ENCODE results near the gene VPS39.

The VPS39 gene, protein sequence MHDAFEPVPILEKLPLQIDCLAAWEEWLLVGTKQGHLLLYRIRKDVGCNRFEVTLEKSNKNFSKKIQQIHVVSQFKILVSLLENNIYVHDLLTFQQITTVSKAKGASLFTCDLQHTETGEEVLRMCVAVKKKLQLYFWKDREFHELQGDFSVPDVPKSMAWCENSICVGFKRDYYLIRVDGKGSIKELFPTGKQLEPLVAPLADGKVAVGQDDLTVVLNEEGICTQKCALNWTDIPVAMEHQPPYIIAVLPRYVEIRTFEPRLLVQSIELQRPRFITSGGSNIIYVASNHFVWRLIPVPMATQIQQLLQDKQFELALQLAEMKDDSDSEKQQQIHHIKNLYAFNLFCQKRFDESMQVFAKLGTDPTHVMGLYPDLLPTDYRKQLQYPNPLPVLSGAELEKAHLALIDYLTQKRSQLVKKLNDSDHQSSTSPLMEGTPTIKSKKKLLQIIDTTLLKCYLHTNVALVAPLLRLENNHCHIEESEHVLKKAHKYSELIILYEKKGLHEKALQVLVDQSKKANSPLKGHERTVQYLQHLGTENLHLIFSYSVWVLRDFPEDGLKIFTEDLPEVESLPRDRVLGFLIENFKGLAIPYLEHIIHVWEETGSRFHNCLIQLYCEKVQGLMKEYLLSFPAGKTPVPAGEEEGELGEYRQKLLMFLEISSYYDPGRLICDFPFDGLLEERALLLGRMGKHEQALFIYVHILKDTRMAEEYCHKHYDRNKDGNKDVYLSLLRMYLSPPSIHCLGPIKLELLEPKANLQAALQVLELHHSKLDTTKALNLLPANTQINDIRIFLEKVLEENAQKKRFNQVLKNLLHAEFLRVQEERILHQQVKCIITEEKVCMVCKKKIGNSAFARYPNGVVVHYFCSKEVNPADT

DNA sequence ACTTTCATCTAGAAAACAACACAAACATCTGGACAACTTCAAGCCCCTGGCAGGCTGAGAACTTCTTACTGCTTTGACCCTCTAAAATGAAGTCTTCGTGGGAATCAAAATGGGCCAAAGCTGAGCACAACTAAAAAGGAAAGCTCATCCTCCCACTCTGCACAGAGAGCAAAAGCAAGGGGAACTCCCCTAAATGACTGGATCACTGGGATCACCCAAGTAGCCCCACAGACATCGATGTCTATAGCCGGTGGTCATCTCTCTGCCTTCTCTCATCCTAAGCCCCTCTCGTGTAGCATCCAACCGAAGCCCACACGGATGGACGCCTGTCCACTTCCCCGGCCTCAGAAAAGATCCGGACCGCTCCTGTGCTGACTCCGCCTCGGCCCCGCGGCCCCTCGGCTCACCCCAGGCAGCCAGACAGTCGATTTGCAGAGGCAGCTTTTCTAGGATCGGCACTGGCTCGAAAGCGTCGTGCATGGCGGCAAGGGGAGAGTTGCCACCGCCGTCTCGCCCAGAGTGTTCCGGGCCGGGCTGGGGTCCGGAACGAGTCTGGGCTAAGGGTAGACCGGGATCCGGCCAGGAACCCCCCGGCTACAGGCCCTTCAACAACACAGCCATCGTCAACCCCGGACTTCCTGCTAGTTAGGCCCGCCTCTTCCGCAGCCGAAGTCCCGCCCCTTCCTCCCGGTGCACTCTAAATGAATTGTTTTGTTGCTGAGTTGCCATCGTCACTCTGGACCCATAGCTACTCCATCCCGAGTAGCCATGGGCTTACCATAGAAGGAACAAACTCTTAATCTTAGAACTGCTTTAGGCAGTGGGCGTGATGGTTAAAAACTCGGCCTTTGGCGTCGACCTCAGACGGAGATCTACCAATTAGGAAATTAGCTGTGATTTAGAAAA is at the start of gene VPS39:
TSS of gene VPS39 (minus strand) at position 631 of the 906 bp plus-strand sequence. CDS start at position 480, 151 bp downstream.
- no peak for TF ChIP-seq ZFX (IDR thresholded peaks at IDR 0.05; ENCODE audit: borderline replicate concordance)
- TF ChIP-seq, protein P1, sequence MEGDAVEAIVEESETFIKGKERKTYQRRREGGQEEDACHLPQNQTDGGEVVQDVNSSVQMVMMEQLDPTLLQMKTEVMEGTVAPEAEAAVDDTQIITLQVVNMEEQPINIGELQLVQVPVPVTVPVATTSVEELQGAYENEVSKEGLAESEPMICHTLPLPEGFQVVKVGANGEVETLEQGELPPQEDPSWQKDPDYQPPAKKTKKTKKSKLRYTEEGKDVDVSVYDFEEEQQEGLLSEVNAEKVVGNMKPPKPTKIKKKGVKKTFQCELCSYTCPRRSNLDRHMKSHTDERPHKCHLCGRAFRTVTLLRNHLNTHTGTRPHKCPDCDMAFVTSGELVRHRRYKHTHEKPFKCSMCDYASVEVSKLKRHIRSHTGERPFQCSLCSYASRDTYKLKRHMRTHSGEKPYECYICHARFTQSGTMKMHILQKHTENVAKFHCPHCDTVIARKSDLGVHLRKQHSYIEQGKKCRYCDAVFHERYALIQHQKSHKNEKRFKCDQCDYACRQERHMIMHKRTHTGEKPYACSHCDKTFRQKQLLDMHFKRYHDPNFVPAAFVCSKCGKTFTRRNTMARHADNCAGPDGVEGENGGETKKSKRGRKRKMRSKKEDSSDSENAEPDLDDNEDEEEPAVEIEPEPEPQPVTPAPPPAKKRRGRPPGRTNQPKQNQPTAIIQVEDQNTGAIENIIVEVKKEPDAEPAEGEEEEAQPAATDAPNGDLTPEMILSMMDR (IDR thresholded peaks at IDR 0.05) = no peak
- peak within 1 kb of the TSS; percentile 51 for H3K27ac ChIP-seq

DNA sequence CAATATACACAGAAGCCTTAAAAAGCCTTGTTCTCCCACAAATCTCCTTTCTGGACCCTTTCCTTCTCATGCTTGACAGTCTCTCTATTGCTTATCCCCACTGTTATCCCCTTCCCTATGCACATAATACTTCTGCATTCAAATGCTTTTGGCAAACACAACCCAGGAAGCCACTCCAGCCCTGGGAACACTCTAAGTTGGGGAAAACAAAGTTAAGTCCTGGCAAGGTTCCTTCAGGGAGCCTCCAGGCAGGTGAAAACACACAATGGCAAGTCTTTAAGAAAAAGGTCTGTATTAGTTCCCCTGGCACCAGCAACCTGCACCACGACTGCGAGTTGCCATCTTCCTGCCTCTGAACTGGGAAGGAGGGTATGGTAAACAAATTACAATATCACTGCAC is 45.2 kb upstream of the VPS39 start:
- TF ChIP-seq, protein P1 (IDR thresholded peaks at IDR 0.05) = no peak
- H3K27ac ChIP-seq = no peak overlapping the region

DNA sequence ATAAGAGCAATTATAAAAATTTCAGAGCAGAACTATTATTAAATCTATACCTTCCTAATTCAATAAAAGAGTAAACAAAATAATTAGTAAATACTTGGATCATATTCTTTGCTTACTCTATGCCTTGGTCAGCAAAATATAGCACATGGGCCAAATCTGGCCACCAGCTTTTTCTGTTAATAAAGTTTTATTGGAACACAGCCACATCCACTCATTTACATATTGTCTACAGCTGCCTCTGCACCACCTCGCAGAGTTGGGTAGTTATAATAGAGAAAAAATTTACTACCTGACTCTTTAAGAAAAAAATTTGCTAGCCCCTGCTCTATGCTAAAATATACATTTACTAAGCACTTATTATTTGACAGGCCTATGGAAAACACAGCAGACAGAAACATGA is 32.7 kb upstream of the VPS39 start:
- TF ChIP-seq, protein P1 (IDR thresholded peaks at IDR 0.05) = no peak
- H3K27ac ChIP-seq = no peak overlapping the region

DNA sequence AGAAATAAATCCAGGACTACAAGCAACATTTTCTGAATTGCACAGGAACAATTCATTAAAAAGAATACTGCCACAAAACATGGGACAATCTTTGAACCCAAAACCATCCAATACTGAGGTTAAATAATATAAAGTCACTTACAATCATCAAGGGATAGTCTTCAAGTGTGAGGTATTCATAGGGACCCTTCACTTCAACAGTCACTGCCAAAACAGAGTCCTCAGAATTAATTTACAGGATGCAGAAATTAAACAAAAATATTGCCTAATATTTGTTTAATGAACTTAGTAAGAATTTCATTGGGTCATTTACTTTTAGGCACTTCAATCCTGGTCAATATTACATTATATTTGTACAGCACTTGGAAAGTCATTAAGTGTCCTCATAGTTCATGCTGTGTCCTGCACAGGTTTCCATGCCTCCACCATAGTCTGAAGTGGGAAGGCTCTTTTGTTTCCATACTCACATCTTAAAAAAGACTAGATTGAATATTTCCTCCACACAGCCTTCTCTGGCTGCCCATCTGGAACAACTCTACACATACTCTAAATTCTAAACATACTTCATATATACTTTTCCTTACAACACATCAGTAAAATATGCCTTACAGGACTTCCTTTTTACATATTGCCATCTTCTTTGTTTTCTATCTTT is 31.6 kb upstream of the VPS39 start:
- TF ChIP-seq, protein P1 (IDR thresholded peaks at IDR 0.05) = no peak
- TF ChIP-seq ZFX (IDR thresholded peaks at IDR 0.05; ENCODE audit: borderline replicate concordance) = no peak
- no peak overlapping the region for H3K27ac ChIP-seq

DNA sequence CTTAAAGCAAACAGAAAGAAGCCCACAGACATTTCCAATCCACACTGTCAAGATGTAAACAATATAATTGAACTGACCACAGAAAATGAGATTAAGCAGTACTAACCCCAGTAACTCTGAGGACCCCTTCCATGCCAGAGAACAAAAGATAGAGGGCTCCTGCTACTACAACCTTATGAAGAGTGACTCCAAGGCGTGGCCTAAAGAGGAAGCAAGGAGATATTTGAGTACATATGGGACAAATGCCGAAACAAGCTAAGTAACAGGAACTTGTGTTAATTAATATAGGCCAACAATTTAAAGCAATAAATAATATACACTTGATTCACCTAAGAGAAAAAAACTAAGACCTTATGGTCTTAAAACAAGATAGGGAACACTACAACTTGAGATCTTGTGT is 25.0 kb upstream of the VPS39 start:
- TF ChIP-seq, protein P1 (IDR thresholded peaks at IDR 0.05) = no peak
- no peak for TF ChIP-seq ZFX (IDR thresholded peaks at IDR 0.05; ENCODE audit: borderline replicate concordance)
- H3K27ac ChIP-seq = no peak overlapping the region

DNA sequence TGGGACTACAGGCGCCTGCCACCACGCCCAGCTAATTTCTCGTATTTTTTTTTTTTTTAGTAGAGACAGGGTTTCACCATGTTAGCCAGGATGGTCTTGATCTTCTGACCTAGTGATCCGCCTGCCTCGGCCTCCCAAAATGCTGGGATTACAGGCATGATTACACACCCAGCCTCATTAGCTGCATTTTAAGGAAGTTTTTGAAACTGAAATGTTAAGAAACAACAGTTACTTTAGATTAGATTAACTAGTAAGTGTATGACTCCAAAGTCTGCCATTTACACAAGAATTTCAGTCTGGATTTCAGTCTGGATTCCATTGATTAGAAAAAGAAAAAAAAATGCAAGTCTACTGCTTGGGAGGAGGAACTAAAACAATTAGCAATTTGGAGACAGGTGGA is 24.5 kb upstream of the VPS39 start:
- TF ChIP-seq, protein P1 (IDR thresholded peaks at IDR 0.05) = no peak
- no peak for TF ChIP-seq ZFX (IDR thresholded peaks at IDR 0.05; ENCODE audit: borderline replicate concordance)

More for the DNA sequence above, 24.5 kb upstream of the VPS39 start:
- no peak overlapping the region for H3K27ac ChIP-seq
